A673 (cell line): ENCODE measurements around the gene TRIP13. TPM values are rescaled to one million over a fixed set of nuclear protein-coding genes. Genes with fewer than 3 reads are reported as not detected.

Experiments
- BruUV-seq: library from RNA; stranded (reverse); fragments of 400-500 nt; replicated peaks from 2 replicates; lab custom pipeline; 2021; lab: Mats Ljungman, UMichigan
- CTCF ChIA-PET: fragments of 300-600 bp; sonication (Branson Sonifier 250); formaldehyde crosslinking; loops from one replicate; lab custom pipeline; 2022; ENCODE audit warnings: antibody characterized with exemption; lab: Charles Lee
- POLR2A ChIA-PET: fragments of 300-600 bp; sonication (Branson Sonifier 250); formaldehyde crosslinking; loops from one replicate; lab custom pipeline; 2022; ENCODE audit warnings: antibody characterized with exemption; ENCODE audit not compliant: low non-redundant PET; lab: Charles Lee
- DNase-seq: peaks from one replicate; pipeline ENCODE4 v3.0.0-alpha.2; 2015; ENCODE audit warnings: low spot score
- H3K27ac ChIP-seq: fragments of 200-600 bp; sonication (generic); 2 replicates; pipeline ENCODE4 v1.5.1; 2016; ENCODE audit warnings: mixed run types, low read depth, mild to moderate bottlenecking, mixed read lengths, antibody characterized with exemption, low read length; ENCODE audit not compliant: poor library complexity, severe bottlenecking
- H3K27me3 ChIP-seq: fragments of 200-600 bp; sonication (generic); replicated peaks from 2 replicates; pipeline ENCODE4 v1.6.1; 2017; ENCODE audit warnings: mixed run types, low read depth, mild to moderate bottlenecking, mixed read lengths, antibody characterized with exemption, low read length; ENCODE audit not compliant: insufficient read depth, poor library complexity
- H3K36me3 ChIP-seq: fragments of 200-600 bp; sonication (generic); 2 replicates; pipeline ENCODE4 v1.6.1; 2016; ENCODE audit warnings: mixed run types, mild to moderate bottlenecking, mixed read lengths, antibody characterized with exemption, low read length; ENCODE audit not compliant: insufficient read depth, poor library complexity, severe bottlenecking
- H3K4me1 ChIP-seq: fragments of 200-600 bp; sonication (generic); 2 replicates; pipeline ENCODE4 v1.6.1; 2017; ENCODE audit warnings: mixed run types, mild to moderate bottlenecking, mixed read lengths, antibody characterized with exemption, low read length; ENCODE audit not compliant: insufficient read depth, poor library complexity, severe bottlenecking
- H3K4me3 ChIP-seq: fragments of 200-600 bp; sonication (generic); 2 replicates; pipeline ENCODE4 v1.5.1; 2016; ENCODE audit warnings: low read depth, mixed run types, mild to moderate bottlenecking, mixed read lengths, low read length; ENCODE audit not compliant: poor library complexity, severe bottlenecking
- H3K9me3 ChIP-seq: fragments of 200-600 bp; sonication (generic); 2 replicates; pipeline ENCODE4 v1.6.1; 2016; ENCODE audit warnings: mixed run types, low read depth, mild to moderate bottlenecking, mixed read lengths, antibody characterized with exemption, low read length; ENCODE audit not compliant: poor library complexity, severe bottlenecking
- EZH2 ChIP-seq: fragments of 200-600 bp; sonication (generic); IDR thresholded peaks from 2 replicates; pipeline ENCODE4 v1.6.1; 2017; ENCODE audit warnings: borderline replicate concordance, low read depth, mild to moderate bottlenecking, mixed read lengths, antibody characterized with exemption, low read length; ENCODE audit not compliant: poor library complexity, severe bottlenecking
- intact Hi-C: fragments of 100-400 bp; cut with micrococcal nuclease; formaldehyde crosslinking; loops from one replicate; pipeline ENCODE4 v1.10.0; 2022; ENCODE audit not compliant: unreplicated experiment
- total RNA-seq: library from RNA; stranded (reverse); gene quantifications from 2 replicates; pipeline ENCODE4 v1.2.3, GENCODE V29; 2021
- TF ChIP-seq, protein P1 (sequence below): fragments of 300-800, 200-600 bp; sonication (generic); conservative IDR thresholded peaks from 2 replicates; pipeline ENCODE4 v1.5.1; 2017; ENCODE audit warnings: low read depth, mild to moderate bottlenecking, antibody characterized with exemption, low read length, moderate library complexity, mixed read lengths

Gene TRIP13
- total RNA-seq, 1 experiment from 2014 or later, result 69.1 TPM

DNA sequence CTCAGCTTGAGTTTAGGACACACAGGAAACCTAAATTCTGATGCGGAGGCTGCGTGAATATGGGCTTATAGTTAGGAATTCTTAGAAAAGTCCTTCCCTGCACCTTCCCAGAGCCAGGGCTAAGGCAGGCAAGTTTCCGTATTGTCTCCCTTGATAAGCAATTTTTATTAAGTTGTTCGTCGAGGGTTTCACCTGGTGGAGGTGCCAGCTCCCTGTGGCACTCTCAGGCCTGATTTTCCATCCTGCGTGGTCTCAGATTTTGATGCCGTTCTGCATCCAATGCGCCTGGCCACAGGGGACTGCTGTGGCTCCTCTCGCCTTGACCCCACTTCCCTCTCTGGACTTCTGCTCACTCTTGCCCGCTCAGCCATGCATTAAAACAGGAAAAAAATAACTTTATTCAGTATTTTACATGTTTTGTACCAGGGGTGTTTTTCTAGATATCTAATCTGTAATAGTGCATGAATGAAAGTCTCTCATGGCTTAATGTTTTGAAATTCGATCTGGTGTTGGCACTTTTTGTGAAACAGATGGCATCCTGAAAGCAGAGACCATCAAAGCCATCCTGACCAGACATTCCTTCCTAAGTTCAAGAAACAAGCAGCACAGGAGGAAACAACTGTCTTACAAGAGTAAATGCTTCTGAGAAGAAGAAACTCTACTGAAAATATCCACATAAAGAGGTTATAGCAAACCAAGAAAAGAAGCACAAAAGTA lies 50.7 kb downstream of the TRIP13 start:
- ChIA-PET CTCF (no interaction called here), POLR2A (no interaction called here)
- Histone ChIP-seq H3K27ac (no peak overlapping the region), H3K9me3 (no peaks in the 10 kb centered on the region), H3K27me3 (peaks cover 4% of the 10 kb centered on the region), H3K4me1 (peaks cover 21% of the 10 kb centered on the region), H3K4me3 (no peak overlapping the region), H3K36me3 (no peaks in the 10 kb centered on the region)
- no peak for TF ChIP-seq EZH2
- TF ChIP-seq, protein P1, sequence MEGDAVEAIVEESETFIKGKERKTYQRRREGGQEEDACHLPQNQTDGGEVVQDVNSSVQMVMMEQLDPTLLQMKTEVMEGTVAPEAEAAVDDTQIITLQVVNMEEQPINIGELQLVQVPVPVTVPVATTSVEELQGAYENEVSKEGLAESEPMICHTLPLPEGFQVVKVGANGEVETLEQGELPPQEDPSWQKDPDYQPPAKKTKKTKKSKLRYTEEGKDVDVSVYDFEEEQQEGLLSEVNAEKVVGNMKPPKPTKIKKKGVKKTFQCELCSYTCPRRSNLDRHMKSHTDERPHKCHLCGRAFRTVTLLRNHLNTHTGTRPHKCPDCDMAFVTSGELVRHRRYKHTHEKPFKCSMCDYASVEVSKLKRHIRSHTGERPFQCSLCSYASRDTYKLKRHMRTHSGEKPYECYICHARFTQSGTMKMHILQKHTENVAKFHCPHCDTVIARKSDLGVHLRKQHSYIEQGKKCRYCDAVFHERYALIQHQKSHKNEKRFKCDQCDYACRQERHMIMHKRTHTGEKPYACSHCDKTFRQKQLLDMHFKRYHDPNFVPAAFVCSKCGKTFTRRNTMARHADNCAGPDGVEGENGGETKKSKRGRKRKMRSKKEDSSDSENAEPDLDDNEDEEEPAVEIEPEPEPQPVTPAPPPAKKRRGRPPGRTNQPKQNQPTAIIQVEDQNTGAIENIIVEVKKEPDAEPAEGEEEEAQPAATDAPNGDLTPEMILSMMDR, result no peak
- DNase-seq, result no peak
- no TSS peak for BruUV-seq
- intact Hi-C loops, result no loop called here

DNA sequence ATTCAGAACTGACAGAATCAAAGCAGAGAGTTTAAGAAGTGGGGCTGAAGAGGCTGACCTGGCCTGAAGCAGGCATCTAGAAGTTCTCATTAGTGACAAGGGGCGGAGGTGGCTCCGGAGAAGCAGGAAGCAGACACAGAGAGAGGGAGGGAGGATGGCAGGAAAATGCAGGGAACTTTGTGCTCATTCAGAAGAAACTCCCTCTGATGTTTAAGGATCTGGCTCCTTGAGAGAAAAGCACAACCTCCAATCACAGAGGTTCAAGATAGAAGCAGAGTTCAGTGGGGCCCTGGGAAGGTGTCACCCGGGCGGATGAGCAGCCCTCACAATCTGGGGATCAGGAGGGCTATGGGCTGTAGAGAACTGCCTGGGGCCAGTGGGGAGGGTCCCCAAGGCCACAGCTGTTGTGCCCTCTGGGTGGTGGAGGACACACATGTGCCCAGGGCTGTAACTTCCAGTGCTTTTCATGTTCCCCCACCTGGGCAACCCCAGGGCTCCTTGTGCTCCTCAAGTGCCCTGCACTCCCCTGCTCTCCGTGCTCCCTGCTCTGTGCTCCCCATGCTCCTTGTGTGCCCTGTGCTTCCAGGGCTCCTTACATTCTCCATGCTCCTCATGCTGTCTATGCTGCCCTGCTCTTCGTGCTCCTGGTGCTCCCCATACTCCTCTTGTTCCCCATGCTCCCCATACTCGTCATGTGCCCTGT lies 51.4 kb downstream of the TRIP13 start:
- Histone ChIP-seq H3K4me3 (no peak overlapping the region), H3K4me1 (peaks cover 21% of the 10 kb centered on the region), H3K27me3 (peaks cover 4% of the 10 kb centered on the region), H3K9me3 (no peaks in the 10 kb centered on the region), H3K27ac (no peak overlapping the region), H3K36me3 (no peaks in the 10 kb centered on the region)
- intact Hi-C loops, result no loop called here
- no peak for DNase-seq
- POLR2A ChIA-PET, result no interaction called here
- TF ChIP-seq, protein P1, result no peak
- TF ChIP-seq EZH2, result no peak
- CTCF ChIA-PET, result no interaction called here
- no TSS peak for BruUV-seq

DNA sequence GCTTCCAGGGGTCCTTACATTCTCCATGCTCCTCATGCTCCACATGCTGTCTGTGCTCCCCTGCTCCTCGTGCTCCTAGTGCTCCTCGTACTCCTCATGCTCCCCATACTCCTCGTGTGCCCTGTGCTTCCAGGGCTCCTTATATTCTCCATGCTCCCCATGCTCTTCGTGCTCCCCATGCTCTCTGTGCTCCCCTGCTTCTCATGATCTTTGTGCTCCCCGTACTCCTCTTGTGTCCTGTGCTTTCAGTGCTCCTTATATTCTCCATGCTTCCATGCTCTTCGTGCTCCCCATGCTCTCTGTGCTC lies 51.9 kb downstream of the TRIP13 start:
- no peak overlapping the region for H3K27ac ChIP-seq
- no peaks in the 10 kb centered on the region for H3K9me3 ChIP-seq
- peaks cover 4% of the 10 kb centered on the region for H3K27me3 ChIP-seq
- H3K4me3 ChIP-seq, result no peak overlapping the region
- no TSS peak for BruUV-seq
- no peak for TF ChIP-seq EZH2
- TF ChIP-seq, protein P1, result no peak
- CTCF ChIA-PET, result no interaction called here
- intact Hi-C loops, result no loop called here
- peaks cover 21% of the 10 kb centered on the region for H3K4me1 ChIP-seq
- POLR2A ChIA-PET, result no interaction called here
- H3K36me3 ChIP-seq, result no peaks in the 10 kb centered on the region
- DNase-seq, result no peak
